Head of caudate nucleus (tissue), 42 donors: Measurements from ENCODE around the gene TECTA.
"Not testable (repeated sequence)": the region's sequence is repeated elsewhere in the genome, so short reads cannot be mapped to it uniquely, and the experiment has no call there.

ENCODE experiments used
- DNase-seq, 42 donors: peaks; one replicate each; pipeline versions ENCODE4 v3.0.0 to v3.0.0-alpha.2; 2020 to 2021; ENCODE audit warnings: mixed read lengths in 7 of 42
- intact Hi-C: fragments of 100-400 bp; cut with DNase I; formaldehyde crosslinking; loops from one replicate; pipeline ENCODE4 v1.15.0; 2022

The TECTA gene

DNA sequence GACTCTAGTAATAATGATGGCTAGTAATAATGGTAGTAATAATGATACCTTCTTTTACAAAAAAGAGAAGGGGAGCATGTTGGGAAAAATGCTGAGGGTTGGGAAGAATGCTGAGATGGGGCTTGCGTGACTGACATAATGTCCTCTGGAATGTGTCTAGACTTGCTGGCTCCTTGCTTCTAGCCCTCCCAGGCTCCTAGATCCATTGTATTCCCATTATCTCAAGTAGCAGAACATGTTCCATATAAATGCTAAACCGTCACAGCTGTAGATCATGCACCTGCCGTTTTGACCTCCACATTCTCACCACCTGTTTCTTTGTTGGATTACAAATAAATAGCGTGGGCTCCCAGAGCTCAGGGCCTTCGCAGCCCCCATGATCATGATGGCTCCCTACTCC is 139.0 kb downstream of the TECTA start:
- DNase-seq, intact Hi-C loops: not testable (repeated sequence)

DNA sequence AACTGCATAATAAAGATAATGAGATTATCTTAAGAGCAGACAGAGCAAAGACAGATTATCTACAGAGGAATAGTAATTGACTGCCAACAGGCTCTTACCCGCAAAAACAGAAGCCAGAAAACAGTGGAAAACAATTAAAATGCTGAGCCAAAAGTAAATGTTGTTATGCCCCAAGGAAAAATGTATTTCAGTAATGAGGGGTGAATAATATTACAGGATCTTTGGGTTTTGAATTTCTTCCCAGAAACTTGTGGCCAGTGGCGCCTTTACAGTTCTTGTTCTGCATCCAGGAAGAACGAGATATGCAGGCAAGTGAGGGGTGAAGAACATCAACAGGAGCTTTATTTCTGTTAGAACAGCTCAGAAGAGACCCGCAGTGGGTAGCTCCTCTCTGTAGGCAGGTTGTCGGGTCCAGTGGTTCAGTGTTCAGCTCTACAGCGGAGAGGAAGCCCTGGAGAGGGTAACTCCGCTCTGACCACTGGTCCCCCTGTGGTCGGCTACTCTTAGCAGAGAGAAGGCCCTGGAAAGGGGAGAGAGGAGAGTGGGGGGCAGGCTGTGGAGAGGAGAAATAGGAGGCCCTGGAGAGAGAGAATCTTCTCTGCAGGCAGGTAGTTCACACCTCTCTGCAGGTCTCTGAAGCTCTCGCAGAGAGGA is 139.7 kb downstream of the TECTA start:
- DNase-seq: no peak
- intact Hi-C loops: no loop called here
